HL-60 (cell line): ENCODE data around the gene KCNAB1.

Source experiments
- POLR2AphosphoS5 ChIP-seq: IDR thresholded peaks from 2 replicates; pipeline ENCODE4 v1.6.1; 2012; ENCODE audit warnings: low read depth
- REST ChIP-seq: IDR thresholded peaks from 2 replicates; pipeline ENCODE4 v1.6.1; 2012; ENCODE audit warnings: low read depth; ENCODE audit not compliant: insufficient replicate concordance
- SPI1 ChIP-seq: IDR thresholded peaks from 2 replicates; pipeline ENCODE4 v1.6.1; 2012; ENCODE audit warnings: low read depth, mild to moderate bottlenecking, borderline replicate concordance
- TF ChIP-seq, protein P1 (sequence below): IDR thresholded peaks from one replicate; pipeline ENCODE4 v1.5.1; 2011; ENCODE audit warnings: low read length, control low read depth, inconsistent platforms; ENCODE audit not compliant: insufficient read depth

DNA sequence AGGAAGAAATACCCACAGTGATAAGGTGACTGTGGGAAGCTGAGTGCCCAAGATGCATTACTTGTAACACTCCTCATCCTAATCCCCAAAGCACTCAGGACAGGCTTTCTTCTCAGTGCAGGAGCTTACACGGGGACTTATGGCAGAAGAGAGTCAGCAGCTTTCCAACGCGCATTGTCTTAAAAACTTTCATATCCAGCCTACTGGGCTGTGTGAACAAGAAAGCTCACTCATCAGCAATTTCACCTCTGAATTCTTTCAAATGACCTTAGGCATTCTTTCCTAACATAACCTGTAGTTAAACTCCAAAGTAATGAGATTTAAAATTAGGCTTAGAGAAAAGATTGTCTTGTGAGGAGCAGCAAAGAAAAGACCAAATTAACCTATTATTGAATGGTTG is 132.3 kb downstream of the KCNAB1 start:
- TF ChIP-seq, protein P1, sequence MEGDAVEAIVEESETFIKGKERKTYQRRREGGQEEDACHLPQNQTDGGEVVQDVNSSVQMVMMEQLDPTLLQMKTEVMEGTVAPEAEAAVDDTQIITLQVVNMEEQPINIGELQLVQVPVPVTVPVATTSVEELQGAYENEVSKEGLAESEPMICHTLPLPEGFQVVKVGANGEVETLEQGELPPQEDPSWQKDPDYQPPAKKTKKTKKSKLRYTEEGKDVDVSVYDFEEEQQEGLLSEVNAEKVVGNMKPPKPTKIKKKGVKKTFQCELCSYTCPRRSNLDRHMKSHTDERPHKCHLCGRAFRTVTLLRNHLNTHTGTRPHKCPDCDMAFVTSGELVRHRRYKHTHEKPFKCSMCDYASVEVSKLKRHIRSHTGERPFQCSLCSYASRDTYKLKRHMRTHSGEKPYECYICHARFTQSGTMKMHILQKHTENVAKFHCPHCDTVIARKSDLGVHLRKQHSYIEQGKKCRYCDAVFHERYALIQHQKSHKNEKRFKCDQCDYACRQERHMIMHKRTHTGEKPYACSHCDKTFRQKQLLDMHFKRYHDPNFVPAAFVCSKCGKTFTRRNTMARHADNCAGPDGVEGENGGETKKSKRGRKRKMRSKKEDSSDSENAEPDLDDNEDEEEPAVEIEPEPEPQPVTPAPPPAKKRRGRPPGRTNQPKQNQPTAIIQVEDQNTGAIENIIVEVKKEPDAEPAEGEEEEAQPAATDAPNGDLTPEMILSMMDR: no peak
- no peak for TF ChIP-seq REST
- TF ChIP-seq POLR2AphosphoS5: no peak
- TF ChIP-seq SPI1: no peak
